Measurements from ENCODE around the gene GABRA4.

GRCh38 chr4:46975812-46976553 lies 17.4 kb downstream of the GABRA4 start:
- no peak for TF ChIP-seq CTCF (IDR thresholded peaks at IDR 0.05)
- TF ChIP-seq POLR2AphosphoS5 (IDR thresholded peaks at IDR 0.05; ENCODE audit: insufficient read depth in 1 of 2, low read depth in 1 of 2) = no peak
